HPDE6-E6E7 (cell line): ENCODE data around the gene TKT.

Experiments used
- DNase-seq: peaks from one replicate; pipeline ENCODE4 v3.0.0; 2011; ENCODE audit warnings: missing footprints; ENCODE audit errors: extremely low spot score

The TKT gene

GRCh38 chr3:53240989-53241972 is 14.5 kb downstream of the TKT start:
- no peak for DNase-seq

GRCh38 chr3:53239800-53240199 is 16.0 kb downstream of the TKT start:
- DNase-seq, result no peak

GRCh38 chr3:53238886-53239285 is 16.9 kb downstream of the TKT start:
- DNase-seq, result no peak

DNA sequence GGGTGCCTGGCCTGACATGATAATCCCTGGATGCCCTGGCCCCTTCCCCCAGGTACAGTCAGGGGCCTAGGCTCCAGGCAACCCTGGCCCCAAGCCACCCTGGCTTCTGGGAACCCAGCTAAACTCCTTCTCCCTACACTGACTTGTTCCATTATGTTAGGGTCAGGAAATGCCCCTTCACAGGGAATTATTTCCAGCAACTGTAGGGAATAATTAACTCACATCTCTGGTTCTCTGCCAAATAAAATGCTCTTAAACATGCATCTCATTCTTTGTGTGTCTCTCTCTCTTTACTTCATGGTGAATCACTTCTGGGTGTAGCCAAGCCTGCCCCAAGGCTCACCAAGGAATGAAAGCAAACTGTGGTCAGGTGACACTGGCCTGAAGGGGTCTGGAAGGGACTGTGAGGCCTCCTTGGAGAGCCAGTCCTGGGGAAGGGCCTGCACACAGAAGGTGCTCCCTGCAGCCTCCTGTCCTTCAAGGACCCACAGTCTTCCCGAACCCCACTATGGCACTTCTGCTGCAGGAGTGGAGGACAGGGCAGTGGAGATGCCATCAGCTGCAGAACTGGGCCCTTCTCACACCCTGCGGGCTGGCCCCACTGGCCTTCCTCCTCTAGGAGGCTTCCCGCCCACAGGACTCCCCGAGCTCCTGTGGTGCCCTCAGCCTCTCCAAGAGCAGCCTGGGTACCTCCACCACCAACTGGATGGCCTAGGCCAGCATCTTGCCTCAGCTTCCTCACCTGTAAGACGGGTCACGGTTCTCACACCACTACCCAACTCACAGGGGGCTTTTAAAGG is 17.6 kb downstream of the TKT start:
- DNase-seq, result peak; percentile 56

GRCh38 chr3:53236112-53236841 is 19.5 kb downstream of the TKT start:
- peak; percentile 37 for DNase-seq

- no peak for DNase-seq
Measured at GRCh38 chr3:53235545-53235944, 20.3 kb downstream of the TKT start.

- DNase-seq, result no peak
Measured at GRCh38 chr3:53234841-53235232, 21.0 kb downstream of the TKT start.

DNA sequence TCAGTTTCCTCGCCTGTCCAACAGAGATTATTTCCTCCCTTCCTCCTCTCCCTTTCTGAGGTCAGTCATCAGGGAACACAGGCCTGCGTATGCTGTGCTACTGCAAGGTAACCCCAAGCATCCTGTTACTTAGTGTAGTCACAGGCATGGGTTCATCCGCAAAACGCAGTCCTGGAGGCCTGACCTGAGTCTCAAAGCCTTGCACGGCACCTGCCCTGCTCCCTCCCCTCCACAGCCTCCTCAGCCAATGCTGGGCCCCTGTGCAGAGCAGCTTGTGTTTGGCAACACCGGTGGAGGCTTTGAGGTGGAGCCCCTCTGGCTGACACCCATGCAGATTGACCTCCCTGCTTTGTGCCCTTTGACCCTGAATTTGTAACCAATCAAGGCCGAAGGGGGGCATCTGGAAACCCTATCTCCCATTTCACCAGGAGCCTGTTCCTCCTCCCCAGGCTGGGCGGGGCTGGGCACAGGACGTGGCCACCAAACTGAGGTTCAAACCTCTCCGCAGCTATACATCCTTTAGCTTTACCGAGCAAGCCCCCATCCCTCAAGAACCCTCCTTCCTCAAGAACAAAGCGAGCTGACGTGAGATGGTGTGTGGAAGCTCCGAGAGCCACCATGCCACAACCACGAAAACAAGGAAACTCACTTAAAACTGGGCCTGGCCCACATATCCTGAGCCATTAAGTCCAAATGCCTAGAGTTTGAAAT is 21.5 kb downstream of the TKT start:
- DNase-seq, result no peak

GRCh38 chr3:53232641-53233377 is 23.0 kb downstream of the TKT start:
- DNase-seq, result no peak

DNA sequence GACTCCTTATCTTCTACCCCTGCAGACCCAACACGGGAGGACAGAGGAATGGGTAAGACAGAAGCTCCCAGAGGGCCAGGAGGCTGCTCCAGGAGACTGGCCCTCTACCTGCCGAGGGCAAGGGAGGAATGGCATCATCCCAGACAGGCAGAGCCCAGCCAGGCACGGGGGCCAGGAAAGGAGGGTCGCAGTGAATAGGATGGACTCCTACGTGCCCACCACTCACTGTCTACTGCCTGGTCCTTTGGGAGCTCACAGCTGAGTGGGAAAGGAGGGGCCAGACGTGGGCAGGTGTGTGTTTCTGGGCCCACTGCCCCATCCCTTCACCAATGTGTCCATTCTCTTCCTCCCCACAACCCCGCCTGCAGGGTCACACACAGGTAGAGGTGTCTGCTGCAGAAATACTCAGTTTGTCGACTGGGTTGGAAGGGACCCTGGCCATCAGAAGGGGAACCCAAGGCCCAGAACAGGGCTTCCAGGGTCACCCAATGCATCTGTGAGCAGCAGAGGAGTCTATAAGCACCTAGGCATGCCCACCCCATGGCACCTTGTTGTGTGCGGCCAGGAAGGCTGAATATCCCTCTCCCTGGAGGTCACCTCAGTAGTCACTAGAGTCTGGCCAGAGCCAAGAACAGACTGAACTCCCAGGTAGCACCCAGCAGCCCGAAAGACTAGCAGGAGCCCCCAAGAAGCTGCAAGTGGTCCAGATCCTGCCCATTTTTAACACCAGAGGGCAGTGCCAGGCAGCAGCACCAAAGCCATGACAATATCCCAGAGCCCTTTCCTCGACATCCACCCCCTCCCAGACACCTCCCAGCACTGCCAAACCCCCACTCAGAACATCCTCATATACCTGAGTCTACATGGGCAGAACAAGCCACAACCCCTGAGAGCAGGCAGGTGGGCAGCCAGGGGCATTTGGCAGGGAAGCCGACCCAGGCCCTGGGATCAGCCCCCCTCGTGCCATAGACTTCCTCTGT is 24.0 kb downstream of the TKT start:
- DNase-seq, result no peak

GRCh38 chr3:53230789-53231188 is 25.0 kb downstream of the TKT start:
- DNase-seq, result no peak

DNA sequence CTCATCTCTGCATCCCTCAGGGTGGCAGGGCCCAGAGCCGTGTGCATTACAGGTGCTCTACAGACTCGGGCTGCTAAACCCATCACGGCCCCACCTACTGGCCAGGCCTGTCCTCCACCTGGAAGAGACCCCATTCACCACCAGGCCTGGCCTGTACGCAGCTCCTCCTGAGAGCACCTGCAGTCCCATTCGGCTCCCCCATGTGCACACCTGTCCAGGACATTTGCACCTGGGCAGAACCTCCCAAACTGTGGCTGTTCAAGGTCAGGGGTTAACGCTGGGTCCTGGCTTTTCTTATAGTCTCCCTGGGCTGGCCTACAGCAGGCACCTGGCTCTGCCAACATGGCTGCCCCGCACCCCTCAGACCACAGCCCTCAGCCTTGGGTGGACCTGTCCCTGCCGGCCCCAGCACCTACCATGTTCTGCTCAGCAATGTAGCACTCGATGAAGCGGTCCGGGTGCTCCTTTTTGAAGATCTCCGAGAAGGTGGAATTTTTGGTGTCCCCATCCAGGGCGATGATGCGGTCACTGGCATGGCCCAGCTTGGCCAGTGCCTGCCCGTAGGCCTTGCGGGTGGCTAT is 25.7 kb downstream of the TKT start:
- DNase-seq, result no peak

- DNase-seq, result no peak
Measured at GRCh38 chr3:53229606-53230005, 26.2 kb downstream of the TKT start.

DNA sequence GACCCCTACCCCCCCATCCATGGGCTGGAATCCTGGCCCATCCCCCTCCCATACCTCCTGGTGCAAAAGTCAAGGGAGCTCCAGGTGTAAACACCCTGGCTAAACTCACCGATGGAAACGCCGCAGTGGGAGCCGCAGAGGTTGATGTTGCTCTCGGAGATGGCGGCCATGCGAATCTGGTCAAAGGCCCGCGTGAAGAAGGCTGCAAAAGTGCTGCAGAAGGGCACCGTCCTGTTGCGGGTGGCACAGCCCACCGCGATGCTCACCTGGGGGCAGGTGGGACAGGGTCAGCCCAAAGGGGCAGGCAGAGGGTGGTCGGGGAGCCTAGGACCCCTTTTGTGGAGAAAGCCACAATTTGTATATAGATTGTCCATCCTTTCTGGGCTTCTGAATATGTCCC is 26.7 kb downstream of the TKT start:
- DNase-seq, result no peak

DNA sequence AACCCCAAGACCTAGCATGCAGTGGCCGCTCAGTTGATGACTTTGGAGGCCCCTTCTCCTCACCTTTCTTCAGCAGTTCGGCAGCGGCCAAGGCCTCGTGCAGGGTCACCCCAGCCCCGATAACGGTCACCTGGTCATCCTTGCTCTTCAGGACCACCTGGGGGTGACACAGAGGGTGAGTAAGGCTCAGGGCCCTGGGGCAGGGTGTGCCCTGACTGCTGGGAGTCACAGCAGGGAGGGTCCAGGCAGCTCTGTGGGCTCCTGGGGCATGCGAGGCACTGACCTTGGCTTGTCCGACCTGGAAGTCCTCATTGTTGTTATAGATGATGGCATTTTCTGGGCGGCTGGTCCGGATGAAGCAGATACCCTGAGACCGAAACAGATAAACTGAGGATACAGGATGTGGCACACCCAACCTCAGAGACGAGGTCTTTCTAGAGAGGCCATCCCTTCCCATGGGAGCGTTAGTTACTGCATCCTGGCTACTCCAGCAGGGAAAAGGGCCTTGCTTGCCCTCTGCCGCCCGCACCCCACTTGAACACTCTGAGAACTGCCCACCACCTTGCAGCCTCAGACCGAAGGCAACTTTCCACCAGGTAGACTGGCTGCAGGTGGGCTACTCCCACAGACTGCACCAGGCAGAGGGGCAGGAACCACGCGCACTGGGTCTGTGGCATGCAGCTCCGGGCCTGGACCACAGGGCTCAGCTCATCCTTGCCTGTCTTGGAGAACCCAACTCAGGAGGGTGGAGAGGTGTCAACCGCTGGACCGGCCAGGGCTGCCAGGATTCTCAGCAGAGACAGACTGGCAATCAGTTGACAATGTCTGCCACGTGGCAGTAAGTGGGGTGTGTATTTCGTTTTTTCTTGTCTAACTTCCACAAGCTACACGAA is 27.6 kb downstream of the TKT start:
- DNase-seq, result no peak

DNA sequence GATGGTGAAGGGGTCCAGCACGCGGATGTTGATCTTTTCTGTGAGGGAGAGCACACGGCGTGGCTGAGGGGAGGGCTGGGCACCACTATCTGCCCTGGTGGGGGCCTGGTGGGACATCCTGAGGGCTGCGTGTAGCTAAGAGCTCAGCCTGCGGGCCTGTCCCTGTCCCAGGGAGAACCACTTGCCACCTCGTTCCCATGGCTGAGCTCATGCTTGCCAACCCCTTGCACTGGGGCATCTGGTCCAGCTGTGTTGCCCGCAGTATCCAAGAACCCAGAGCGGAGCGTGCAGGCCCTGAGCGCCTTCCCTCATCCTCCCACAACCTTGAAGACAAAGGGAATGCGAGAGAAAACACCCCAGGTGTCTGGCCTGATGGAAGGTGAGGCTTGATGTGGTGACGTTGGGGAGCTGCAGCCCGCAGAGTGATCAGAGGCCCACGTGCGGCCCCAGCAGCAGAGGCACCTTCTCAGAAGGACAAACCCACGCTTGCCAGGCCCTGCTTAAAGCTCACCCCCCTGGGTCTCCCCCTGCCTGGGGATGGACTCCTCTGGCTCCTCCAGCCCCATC is 28.9 kb downstream of the TKT start:
- no peak for DNase-seq

GRCh38 chr3:53226142-53226840 is 29.5 kb downstream of the TKT start:
- no peak for DNase-seq
